H1 (cell line): Measurements from ENCODE around the gene MAST2. TPM values are rescaled to one million over a fixed set of nuclear protein-coding genes. Genes with fewer than 3 reads are reported as not detected.

Experiments used
- BACH1 ChIP-seq: IDR thresholded peaks from 2 replicates; pipeline ENCODE4 v1.6.1; 2012; ENCODE audit warnings: low read length, improper control_type of control experiment
- BRCA1 ChIP-seq: IDR thresholded peaks from 2 replicates; pipeline ENCODE4 v1.6.1; 2012; ENCODE audit warnings: low read depth, low read length, improper control_type of control experiment
- CEBPB ChIP-seq: IDR thresholded peaks from 2 replicates; pipeline ENCODE4 v1.6.1; 2012; ENCODE audit warnings: low read depth, low read length
- CHD7 ChIP-seq: fragments of 300-600 bp; sonication (generic); IDR thresholded peaks from 2 replicates; pipeline ENCODE4 v1.7.1; 2012; ENCODE audit warnings: low read length, moderate library complexity, mild to moderate bottlenecking, inconsistent platforms; ENCODE audit not compliant: insufficient replicate concordance
- EP300 ChIP-seq, 2 experiments: IDR thresholded peaks; 1 replicate in 1 of 2; 2 replicates in 1 of 2; pipeline ENCODE4 v1.6.1; 2011 to 2012; ENCODE audit warnings: low read depth in 2 of 2, low read length in 2 of 2, mild to moderate bottlenecking in 2 of 2, borderline replicate concordance in 1 of 2, inconsistent platforms in 1 of 2, moderate library complexity in 1 of 2
- SP2 ChIP-seq: IDR thresholded peaks from 2 replicates; pipeline ENCODE4 v1.6.1; 2012; ENCODE audit warnings: mild to moderate bottlenecking, low read length, inconsistent platforms
- TEAD4 ChIP-seq: IDR thresholded peaks from 2 replicates; pipeline ENCODE4 v1.6.1; 2012; ENCODE audit warnings: low read depth, low read length, inconsistent platforms, mixed read lengths
- polyA plus RNA-seq, 7 experiments: library from polyadenylated mRNA; depleted of rRNA in 3 of 7; stranded (reverse) in 5 of 7; unstranded in 2 of 7; fragments of >200 nt in 5 of 7; fragments of 200-250 nt in 2 of 7; gene quantifications; 1 replicate in 5 of 7; 2 replicates in 1 of 7; 4 replicates in 1 of 7; pipeline versions ENCODE4 v1.2.1 to v1.2.3, GENCODE V29; 2011 to 2013; ENCODE audit warnings: missing spikeins in 2 of 7, mixed read lengths in 2 of 7
- total RNA-seq: library from RNA; stranded (reverse); fragmentation: NEBNext Ultra II Directional; extraction: Animal tissue kit (Norgen Biotek cat#: 25700); gene quantifications from 2 replicates; pipeline ENCODE4 v1.2.1, GENCODE V29; 2021

The MAST2 gene
- total and polyA plus RNA-seq, 2 of the 8 experiments (the other 6 are each of a cell fraction or from before 2014, with no cell fraction given), result 20.5 to 35.4 TPM

DNA sequence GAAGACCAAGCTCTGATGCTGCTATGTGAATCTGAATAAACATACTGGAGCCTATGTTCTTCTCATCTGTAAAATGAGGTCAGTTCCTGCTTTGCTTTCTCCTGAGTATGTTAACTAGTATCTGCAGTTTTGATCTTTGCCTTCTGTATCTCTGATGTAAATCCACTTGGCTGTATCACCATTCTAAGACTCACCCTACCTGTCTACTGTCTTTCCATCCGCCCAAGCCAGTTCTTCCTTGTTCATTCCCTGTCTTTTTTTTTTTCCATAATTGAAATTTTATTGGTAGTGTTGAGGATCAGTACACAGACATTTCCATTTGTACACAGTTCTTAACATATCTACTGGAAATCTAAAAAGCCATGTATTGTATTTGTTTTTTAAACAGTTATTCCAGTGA is 31.3 kb downstream of the MAST2 start (continued):
- TF ChIP-seq CHD7 (no peak), BRCA1 (no peak), CEBPB (no peak), SP2 (no peak), BACH1 (no peak), EP300 (IDR thresholded peaks at IDR 0.05; ENCODE audit: borderline replicate concordance in 1 of 2, low read depth in 2 of 2, low read length in 2 of 2) (no peak), TEAD4 (no peak)
